Caco-2 (cell line): ENCODE results near the gene ZFP1. TPM values are rescaled to one million over a fixed set of nuclear protein-coding genes. Genes with fewer than 3 reads are reported as not detected.

Experiments
- BruUV-seq: library from RNA; stranded (reverse); fragments of 400-500 nt; replicated peaks from 2 replicates; lab custom pipeline; 2021; lab: Mats Ljungman, UMichigan
- CTCF ChIA-PET: fragments of 300-600 bp; sonication (Branson Sonifier 250); formaldehyde crosslinking; loops from one replicate; lab custom pipeline; 2022; ENCODE audit warnings: antibody characterized with exemption; lab: Charles Lee
- POLR2A ChIA-PET: fragments of 300-600 bp; sonication (Branson Sonifier 250); formaldehyde crosslinking; loops from one replicate; lab custom pipeline; 2022; ENCODE audit warnings: antibody characterized with exemption; lab: Charles Lee
- DNase-seq, 2 experiments: peaks; one replicate each; pipeline versions ENCODE4 v3.0.0 to v3.0.0-alpha.2; 2020 to 2022
- H3K27me3 ChIP-seq: replicated peaks from 2 replicates; pipeline ENCODE4 v1.6.0; 2011; ENCODE audit warnings: low read length; ENCODE audit not compliant: control insufficient read depth, insufficient read depth
- H3K36me3 ChIP-seq: 2 replicates; pipeline ENCODE4 v1.5.1; 2011; ENCODE audit warnings: low read length; ENCODE audit not compliant: control insufficient read depth, insufficient read depth
- H3K4me1 ChIP-seq: fragments of 250-450 bp; sonication (Bioruptor Pico); 2 replicates; pipeline ENCODE4 v1.5.1; 2020; ENCODE audit warnings: mild to moderate bottlenecking
- H3K4me3 ChIP-seq: 2 replicates; pipeline ENCODE4 v1.5.1; 2011; ENCODE audit warnings: low read depth, mild to moderate bottlenecking, control low read depth, low read length
- H3K9me3 ChIP-seq: fragments of 250-450 bp; sonication (Bioruptor Pico); 2 replicates; pipeline ENCODE4 v1.5.1; 2020; ENCODE audit warnings: mild to moderate bottlenecking, moderate library complexity
- H3K27ac Mint-ChIP-seq: one replicate; pipeline ENCODE4 v1.8.0; 2022; ENCODE audit warnings: mixed read lengths; ENCODE audit not compliant: unreplicated experiment
- H3K27me3 Mint-ChIP-seq: one replicate; pipeline ENCODE4 v1.8.0; 2022; ENCODE audit warnings: mixed read lengths; ENCODE audit not compliant: insufficient read depth, unreplicated experiment
- H3K36me3 Mint-ChIP-seq: one replicate; pipeline ENCODE4 v1.8.0; 2022; ENCODE audit warnings: mild to moderate bottlenecking, mixed read lengths; ENCODE audit not compliant: insufficient read depth, unreplicated experiment
- H3K4me1 Mint-ChIP-seq: one replicate; pipeline ENCODE4 v1.8.0; 2022; ENCODE audit warnings: low read depth, mixed read lengths; ENCODE audit not compliant: unreplicated experiment
- H3K4me3 Mint-ChIP-seq: one replicate; pipeline ENCODE4 v1.8.0; 2022; ENCODE audit warnings: mild to moderate bottlenecking, moderate library complexity, mixed read lengths; ENCODE audit not compliant: unreplicated experiment
- H3K9me3 Mint-ChIP-seq: one replicate; pipeline ENCODE4 v1.8.0; 2022; ENCODE audit warnings: mixed read lengths; ENCODE audit not compliant: unreplicated experiment
- intact Hi-C: fragments of 100-400 bp; cut with micrococcal nuclease; formaldehyde crosslinking; loops from one replicate; pipeline ENCODE4 v1.10.0; 2022; ENCODE audit not compliant: unreplicated experiment
- total RNA-seq: library from RNA; stranded (reverse); gene quantifications from 2 replicates; pipeline ENCODE4 v1.2.3, GENCODE V29; 2022
- TF ChIP-seq, protein P1 (sequence below), 2 experiments: fragments of 200-600 bp in 1 of 2; IDR thresholded peaks; 1 replicate in 1 of 2; 2 replicates in 1 of 2; pipeline versions ENCODE4 v1.5.1 to v1.8.0; 2011 to 2022; ENCODE audit warnings: antibody characterized with exemption in 1 of 2, control low read depth in 1 of 2, inconsistent platforms in 1 of 2, low read depth in 1 of 2, low read length in 1 of 2, mild to moderate bottlenecking in 1 of 2, moderate library complexity in 1 of 2; ENCODE audit not compliant: insufficient read depth in 1 of 2, severe bottlenecking in 1 of 2, unreplicated experiment in 1 of 2

ZFP1 gene
- total RNA-seq, 1 experiment from 2014 or later = 11.4 TPM

DNA sequence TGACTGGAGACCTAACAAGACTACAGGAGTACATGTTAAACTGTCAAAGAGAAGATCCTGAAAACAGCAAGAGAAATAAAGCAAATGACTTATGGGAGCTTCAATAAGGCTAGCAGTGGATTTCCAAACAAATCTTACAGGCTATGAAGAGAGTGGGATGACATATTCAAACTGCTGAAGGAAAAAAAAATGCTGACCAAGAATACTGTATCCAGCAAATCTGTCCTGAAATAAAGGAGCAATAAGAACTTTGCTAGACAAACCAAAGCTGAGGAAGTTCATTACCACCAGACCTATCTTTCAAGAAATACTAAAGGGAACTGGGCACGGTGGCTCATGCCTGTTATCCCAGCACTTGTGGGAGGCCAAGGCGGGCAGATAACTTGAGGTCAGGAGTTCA, 28.6 kb downstream of the ZFP1 start:
- Mint-ChIP-seq H3K4me3 (no peak overlapping the region), H3K27ac (no peak overlapping the region), H3K9me3 (peaks cover 50% of the 10 kb centered on the region), H3K4me1 (peaks cover 4% of the 10 kb centered on the region), H3K27me3 (no peaks in the 10 kb centered on the region), H3K36me3 (peaks cover 12% of the 10 kb centered on the region)
- CTCF ChIA-PET = no interaction called here
- peaks cover 48% of the 10 kb centered on the region for H3K9me3 ChIP-seq
- no peak for DNase-seq
- TF ChIP-seq, protein P1, sequence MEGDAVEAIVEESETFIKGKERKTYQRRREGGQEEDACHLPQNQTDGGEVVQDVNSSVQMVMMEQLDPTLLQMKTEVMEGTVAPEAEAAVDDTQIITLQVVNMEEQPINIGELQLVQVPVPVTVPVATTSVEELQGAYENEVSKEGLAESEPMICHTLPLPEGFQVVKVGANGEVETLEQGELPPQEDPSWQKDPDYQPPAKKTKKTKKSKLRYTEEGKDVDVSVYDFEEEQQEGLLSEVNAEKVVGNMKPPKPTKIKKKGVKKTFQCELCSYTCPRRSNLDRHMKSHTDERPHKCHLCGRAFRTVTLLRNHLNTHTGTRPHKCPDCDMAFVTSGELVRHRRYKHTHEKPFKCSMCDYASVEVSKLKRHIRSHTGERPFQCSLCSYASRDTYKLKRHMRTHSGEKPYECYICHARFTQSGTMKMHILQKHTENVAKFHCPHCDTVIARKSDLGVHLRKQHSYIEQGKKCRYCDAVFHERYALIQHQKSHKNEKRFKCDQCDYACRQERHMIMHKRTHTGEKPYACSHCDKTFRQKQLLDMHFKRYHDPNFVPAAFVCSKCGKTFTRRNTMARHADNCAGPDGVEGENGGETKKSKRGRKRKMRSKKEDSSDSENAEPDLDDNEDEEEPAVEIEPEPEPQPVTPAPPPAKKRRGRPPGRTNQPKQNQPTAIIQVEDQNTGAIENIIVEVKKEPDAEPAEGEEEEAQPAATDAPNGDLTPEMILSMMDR (IDR thresholded peaks at IDR 0.05; ENCODE audit: insufficient read depth in 1 of 2, low read depth in 1 of 2, low read length in 1 of 2, severe bottlenecking in 1 of 2, unreplicated experiment in 1 of 2) = no peak
- H3K4me3 ChIP-seq = no peak overlapping the region
- intact Hi-C loops = no loop called here
- POLR2A ChIA-PET = no interaction called here
- no peaks in the 10 kb centered on the region for H3K27me3 ChIP-seq
- peaks cover 2% of the 10 kb centered on the region; the same call in 1 of the 2 replicates for H3K36me3 ChIP-seq
- 0 out of 2 replicates have a peak, but pooled peaks cover 4% of the 10 kb centered on the region for H3K4me1 ChIP-seq
- BruUV-seq = no TSS peak

DNA sequence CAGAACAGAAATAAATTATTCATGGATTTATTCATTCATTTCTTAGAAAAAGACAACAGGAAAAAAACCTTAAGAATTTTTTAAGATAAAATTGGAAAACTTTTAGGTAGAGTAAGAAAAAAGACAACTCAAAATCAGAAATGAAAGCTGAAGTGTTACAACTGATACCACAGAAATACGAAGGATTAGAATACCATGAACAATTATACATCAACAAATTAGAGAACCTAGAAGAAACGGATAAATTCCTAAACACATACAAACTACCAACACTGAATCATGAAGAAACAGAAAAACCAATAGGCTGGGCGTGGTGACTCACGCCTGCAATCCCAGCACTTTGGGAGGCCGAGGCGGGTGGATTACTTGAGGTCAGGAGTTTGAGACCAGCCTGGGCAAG, 30.9 kb downstream of the ZFP1 start:
- H3K36me3 ChIP-seq = peaks cover 2% of the 10 kb centered on the region; the same call in 1 of the 2 replicates
- Mint-ChIP-seq H3K27ac (no peak overlapping the region), H3K27me3 (no peaks in the 10 kb centered on the region), H3K9me3 (peaks cover 27% of the 10 kb centered on the region), H3K36me3 (peaks cover 2% of the 10 kb centered on the region), H3K4me3 (no peak overlapping the region), H3K4me1 (peaks cover 8% of the 10 kb centered on the region)
- POLR2A ChIA-PET = no interaction called here
- no peaks in the 10 kb centered on the region for H3K27me3 ChIP-seq
- BruUV-seq = no TSS peak
- H3K9me3 ChIP-seq = peaks cover 26% of the 10 kb centered on the region
- H3K4me1 ChIP-seq = 0 out of 2 replicates have a peak, but pooled peaks cover 4% of the 10 kb centered on the region
- H3K4me3 ChIP-seq = no peak overlapping the region
- intact Hi-C loops = no loop called here
- CTCF ChIA-PET = no interaction called here
- TF ChIP-seq, protein P1 (IDR thresholded peaks at IDR 0.05; ENCODE audit: insufficient read depth in 1 of 2, low read depth in 1 of 2, low read length in 1 of 2, severe bottlenecking in 1 of 2, unreplicated experiment in 1 of 2) = no peak
- no peak for DNase-seq

DNA sequence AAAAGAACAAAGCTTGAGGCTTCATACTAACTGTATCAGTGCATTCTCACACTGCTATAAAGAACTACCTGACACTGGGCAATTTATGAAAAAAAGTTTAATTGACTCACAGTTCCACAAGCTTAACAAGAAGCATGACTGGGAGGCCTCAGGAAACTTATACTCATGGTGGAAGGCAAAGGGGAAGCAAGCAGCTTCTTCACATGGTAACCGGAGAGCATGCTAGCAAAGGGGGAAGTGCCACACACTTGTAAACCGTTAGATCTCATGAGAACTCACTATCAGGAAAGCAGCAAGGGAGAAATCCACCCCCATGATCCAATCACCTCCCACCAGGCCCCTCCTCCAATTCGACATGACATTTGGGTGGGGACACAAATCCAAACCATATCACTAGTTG, 33.3 kb downstream of the ZFP1 start:
- Histone ChIP-seq H3K36me3 (no peaks in the 10 kb centered on the region), H3K27me3 (no peaks in the 10 kb centered on the region), H3K9me3 (peaks cover 11% of the 10 kb centered on the region), H3K4me3 (no peak overlapping the region), H3K4me1 (no peaks in the 10 kb centered on the region)
- ChIA-PET CTCF (no interaction called here), POLR2A (no interaction called here)
- Mint-ChIP-seq H3K9me3 (peaks cover 30% of the 10 kb centered on the region), H3K27ac (no peak overlapping the region), H3K4me1 (peaks cover 8% of the 10 kb centered on the region), H3K27me3 (no peaks in the 10 kb centered on the region), H3K4me3 (no peak overlapping the region), H3K36me3 (no peaks in the 10 kb centered on the region)
- intact Hi-C loops = no loop called here
- no TSS peak for BruUV-seq
- DNase-seq = no peak
- TF ChIP-seq, protein P1 (IDR thresholded peaks at IDR 0.05; ENCODE audit: insufficient read depth in 1 of 2, low read depth in 1 of 2, low read length in 1 of 2, severe bottlenecking in 1 of 2, unreplicated experiment in 1 of 2) = no peak
